Measurements from ENCODE around the gene ZSCAN10. TPM values are rescaled to one million over a fixed set of nuclear protein-coding genes. Genes with fewer than 3 reads are reported as not detected.
"Not testable (repeated sequence)": the region's sequence is repeated elsewhere in the genome, so short reads cannot be mapped to it uniquely, and the experiment has no call there.

Gene ZSCAN10
- total RNA-seq, 1 donor from 2014 or later, result not detected

- H3K27ac Mint-ChIP-seq, result peak overlapping the region; percentile 67
Observed at GRCh38 chr16:3084491-3084890, 14.6 kb downstream of the ZSCAN10 start.

GRCh38 chr16:3083408-3083807, 15.7 kb downstream of the ZSCAN10 start:
- H3K27ac Mint-ChIP-seq; DNase-seq (ENCODE audit: low spot score); H3K4me3 Mint-ChIP-seq; intact Hi-C loops (cut with micrococcal nuclease); H3K27me3 Mint-ChIP-seq (ENCODE audit: insufficient read depth): not testable (repeated sequence)
- Mint-ChIP-seq H3K9me3 (peaks cover 19% of the 10 kb centered on the region), H3K36me3 (ENCODE audit: low read depth) (peaks cover 23% of the 10 kb centered on the region), H3K4me1 (ENCODE audit: low read depth) (peaks cover 58% of the 10 kb centered on the region)

More at GRCh38 chr16:3084491-3084890, 14.6 kb downstream of the ZSCAN10 start:
- no peaks in the 10 kb centered on the region for H3K27me3 Mint-ChIP-seq (ENCODE audit: insufficient read depth)
- DNase-seq (ENCODE audit: low spot score), result no peak
- peaks cover 13% of the 10 kb centered on the region for H3K9me3 Mint-ChIP-seq
- peaks cover 54% of the 10 kb centered on the region for H3K4me1 Mint-ChIP-seq (ENCODE audit: low read depth)
- peaks cover 17% of the 10 kb centered on the region for H3K36me3 Mint-ChIP-seq (ENCODE audit: low read depth)
- peak overlapping the region; percentile 33 for H3K4me3 Mint-ChIP-seq
- intact Hi-C loops (cut with micrococcal nuclease), result no loop called here

- H3K36me3 Mint-ChIP-seq (ENCODE audit: low read depth), result peaks cover 30% of the 10 kb centered on the region
Observed at GRCh38 chr16:3081957-3082356, 17.1 kb downstream of the ZSCAN10 start.

GRCh38 chr16:3080024-3080423, 19.1 kb downstream of the ZSCAN10 start:
- no peak for DNase-seq (ENCODE audit: low spot score)
- H3K9me3 Mint-ChIP-seq, result peaks cover 23% of the 10 kb centered on the region
- H3K27ac Mint-ChIP-seq, result peak overlapping the region; percentile 73
- H3K4me1 Mint-ChIP-seq (ENCODE audit: low read depth), result peaks cover 68% of the 10 kb centered on the region
- intact Hi-C loops (cut with micrococcal nuclease), result no loop called here
- peaks cover 32% of the 10 kb centered on the region for H3K36me3 Mint-ChIP-seq (ENCODE audit: low read depth)
- H3K27me3 Mint-ChIP-seq (ENCODE audit: insufficient read depth), result no peaks in the 10 kb centered on the region
- H3K4me3 Mint-ChIP-seq, result no peak overlapping the region

More at GRCh38 chr16:3081957-3082356, 17.1 kb downstream of the ZSCAN10 start:
- Mint-ChIP-seq H3K4me1 (ENCODE audit: low read depth) (peaks cover 63% of the 10 kb centered on the region), H3K27ac (peak overlapping the region; percentile 29), H3K9me3 (peaks cover 23% of the 10 kb centered on the region)
- H3K4me3 Mint-ChIP-seq; DNase-seq (ENCODE audit: low spot score); H3K27me3 Mint-ChIP-seq (ENCODE audit: insufficient read depth); intact Hi-C loops (cut with micrococcal nuclease): not testable (repeated sequence)

- intact Hi-C loops (cut with micrococcal nuclease), result no loop called here
- H3K36me3 Mint-ChIP-seq (ENCODE audit: low read depth), result peaks cover 32% of the 10 kb centered on the region
- no peak for DNase-seq (ENCODE audit: low spot score)
Observed at GRCh38 chr16:3076577-3076976, 22.5 kb downstream of the ZSCAN10 start.

GRCh38 chr16:3075946-3076345, 23.1 kb downstream of the ZSCAN10 start:
- DNase-seq (ENCODE audit: low spot score); H3K27me3 Mint-ChIP-seq (ENCODE audit: insufficient read depth): not testable (repeated sequence)
- Mint-ChIP-seq H3K4me3 (peak overlapping the region; percentile 84), H3K9me3 (peaks cover 19% of the 10 kb centered on the region), H3K27ac (peak overlapping the region; percentile 100), H3K36me3 (ENCODE audit: low read depth) (peaks cover 28% of the 10 kb centered on the region), H3K4me1 (ENCODE audit: low read depth) (peaks cover 84% of the 10 kb centered on the region)
- intact Hi-C loops (cut with micrococcal nuclease), result loop anchor here (1.0 to 2.0 kb wide), 3 partner anchors 9 to 25 kb away; no protein-coding TSS in a partner anchor

More at GRCh38 chr16:3076577-3076976, 22.5 kb downstream of the ZSCAN10 start:
- Mint-ChIP-seq H3K9me3 (peaks cover 23% of the 10 kb centered on the region), H3K4me1 (ENCODE audit: low read depth) (peaks cover 83% of the 10 kb centered on the region), H3K4me3 (peak overlapping the region; percentile 84), H3K27ac (peak overlapping the region; percentile 100), H3K27me3 (ENCODE audit: insufficient read depth) (peaks cover 2% of the 10 kb centered on the region)

GRCh38 chr16:3075523-3075915, 23.6 kb downstream of the ZSCAN10 start:
- no peak for DNase-seq (ENCODE audit: low spot score)
- peak overlapping the region; percentile 84 for H3K4me3 Mint-ChIP-seq
- peaks cover 81% of the 10 kb centered on the region for H3K4me1 Mint-ChIP-seq (ENCODE audit: low read depth)
- H3K9me3 Mint-ChIP-seq, result peaks cover 17% of the 10 kb centered on the region
- peaks cover 2% of the 10 kb centered on the region for H3K27me3 Mint-ChIP-seq (ENCODE audit: insufficient read depth)
- peak overlapping the region; percentile 100 for H3K27ac Mint-ChIP-seq
- intact Hi-C loops (cut with micrococcal nuclease), result loop anchor here (1.0 to 2.0 kb wide), 3 partner anchors 8 to 25 kb away; no protein-coding TSS in a partner anchor
- peaks cover 25% of the 10 kb centered on the region for H3K36me3 Mint-ChIP-seq (ENCODE audit: low read depth)

GRCh38 chr16:3074860-3075522, 24.1 kb downstream of the ZSCAN10 start:
- Mint-ChIP-seq H3K4me1 (ENCODE audit: low read depth) (peaks cover 80% of the 10 kb centered on the region), H3K36me3 (ENCODE audit: low read depth) (peaks cover 29% of the 10 kb centered on the region), H3K27ac (peak overlapping the region; percentile 100), H3K4me3 (peak overlapping the region; percentile 84), H3K27me3 (ENCODE audit: insufficient read depth) (peaks cover 2% of the 10 kb centered on the region), H3K9me3 (peaks cover 16% of the 10 kb centered on the region)
- intact Hi-C loops (cut with micrococcal nuclease), result loop anchor here (1.0 to 2.0 kb wide), 3 partner anchors 8 to 26 kb away; no protein-coding TSS in a partner anchor
- DNase-seq (ENCODE audit: low spot score), result peak; percentile 85

GRCh38 chr16:3073448-3073847, 25.6 kb downstream of the ZSCAN10 start:
- Mint-ChIP-seq H3K9me3 (peaks cover 5% of the 10 kb centered on the region), H3K4me3 (peak overlapping the region; percentile 84), H3K27me3 (ENCODE audit: insufficient read depth) (peaks cover 2% of the 10 kb centered on the region), H3K27ac (peak overlapping the region; percentile 100), H3K4me1 (ENCODE audit: low read depth) (peaks cover 81% of the 10 kb centered on the region), H3K36me3 (ENCODE audit: low read depth) (peaks cover 29% of the 10 kb centered on the region)
- no peak for DNase-seq (ENCODE audit: low spot score)
- intact Hi-C loops (cut with micrococcal nuclease), result no loop called here

GRCh38 chr16:3072576-3073263, 26.4 kb downstream of the ZSCAN10 start:
- H3K27me3 Mint-ChIP-seq (ENCODE audit: insufficient read depth); DNase-seq (ENCODE audit: low spot score); H3K9me3 Mint-ChIP-seq; intact Hi-C loops (cut with micrococcal nuclease): not testable (repeated sequence)
- peaks cover 79% of the 10 kb centered on the region for H3K4me1 Mint-ChIP-seq (ENCODE audit: low read depth)
- H3K36me3 Mint-ChIP-seq (ENCODE audit: low read depth), result peaks cover 30% of the 10 kb centered on the region
- peak overlapping the region; percentile 100 for H3K27ac Mint-ChIP-seq
- H3K4me3 Mint-ChIP-seq, result peak overlapping the region; percentile 84

GRCh38 chr16:3072148-3072547, 26.9 kb downstream of the ZSCAN10 start:
- H3K36me3 Mint-ChIP-seq (ENCODE audit: low read depth), result peaks cover 35% of the 10 kb centered on the region
- H3K27me3 Mint-ChIP-seq (ENCODE audit: insufficient read depth); DNase-seq (ENCODE audit: low spot score); intact Hi-C loops (cut with micrococcal nuclease); H3K9me3 Mint-ChIP-seq: not testable (repeated sequence)
- H3K4me3 Mint-ChIP-seq, result peak overlapping the region; percentile 59
- H3K27ac Mint-ChIP-seq, result peak overlapping the region; percentile 93
- peaks cover 79% of the 10 kb centered on the region for H3K4me1 Mint-ChIP-seq (ENCODE audit: low read depth)

GRCh38 chr16:3071655-3072054, 27.4 kb downstream of the ZSCAN10 start:
- H3K4me1 Mint-ChIP-seq (ENCODE audit: low read depth), result peaks cover 75% of the 10 kb centered on the region

GRCh38 chr16:3070608-3071111, 28.4 kb downstream of the ZSCAN10 start:
- no peaks in the 10 kb centered on the region for H3K9me3 Mint-ChIP-seq
- H3K4me3 Mint-ChIP-seq, result no peak overlapping the region
- DNase-seq (ENCODE audit: low spot score), result no peak
- intact Hi-C loops (cut with micrococcal nuclease), result no loop called here
- H3K4me1 Mint-ChIP-seq (ENCODE audit: low read depth), result peaks cover 67% of the 10 kb centered on the region
- H3K36me3 Mint-ChIP-seq (ENCODE audit: low read depth), result peaks cover 46% of the 10 kb centered on the region
- peaks cover 2% of the 10 kb centered on the region for H3K27me3 Mint-ChIP-seq (ENCODE audit: insufficient read depth)
- no peak overlapping the region for H3K27ac Mint-ChIP-seq

More at GRCh38 chr16:3071655-3072054, 27.4 kb downstream of the ZSCAN10 start:
- intact Hi-C loops (cut with micrococcal nuclease), result no loop called here
- H3K36me3 Mint-ChIP-seq (ENCODE audit: low read depth), result peaks cover 38% of the 10 kb centered on the region
- H3K27ac Mint-ChIP-seq, result peak overlapping the region; percentile 93
- peak overlapping the region; percentile 59 for H3K4me3 Mint-ChIP-seq
- no peaks in the 10 kb centered on the region for H3K9me3 Mint-ChIP-seq
- no peak for DNase-seq (ENCODE audit: low spot score)
- peaks cover 2% of the 10 kb centered on the region for H3K27me3 Mint-ChIP-seq (ENCODE audit: insufficient read depth)

Measured in activated T-helper 1 cell treated with anti-CD3 and anti-CD28 coated beads, Interleukin-12 subunit alpha, Interleukin-12 subunit beta, Interleukin-2, Interleukin-4 antibody, amounts not matched to agents 30 ng/mL and 10 ng/mL and 1 ng/mL, durations not matched to agents 14 hours and 24 hours and 36 hours (primary cell).